Activated CD8-positive, alpha-beta memory T cell treated with anti-CD3 and anti-CD28 coated beads for 24 hours (primary cell): ENCODE data around the gene OGN.
"Not testable (repeated sequence)": the region's sequence is repeated elsewhere in the genome, so short reads cannot be mapped to it uniquely, and the experiment has no call there.

Experiments used
- DNase-seq: peaks from one replicate; pipeline ENCODE4 v3.0.0-alpha.2; 2020

Gene OGN, protein sequence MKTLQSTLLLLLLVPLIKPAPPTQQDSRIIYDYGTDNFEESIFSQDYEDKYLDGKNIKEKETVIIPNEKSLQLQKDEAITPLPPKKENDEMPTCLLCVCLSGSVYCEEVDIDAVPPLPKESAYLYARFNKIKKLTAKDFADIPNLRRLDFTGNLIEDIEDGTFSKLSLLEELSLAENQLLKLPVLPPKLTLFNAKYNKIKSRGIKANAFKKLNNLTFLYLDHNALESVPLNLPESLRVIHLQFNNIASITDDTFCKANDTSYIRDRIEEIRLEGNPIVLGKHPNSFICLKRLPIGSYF

DNA sequence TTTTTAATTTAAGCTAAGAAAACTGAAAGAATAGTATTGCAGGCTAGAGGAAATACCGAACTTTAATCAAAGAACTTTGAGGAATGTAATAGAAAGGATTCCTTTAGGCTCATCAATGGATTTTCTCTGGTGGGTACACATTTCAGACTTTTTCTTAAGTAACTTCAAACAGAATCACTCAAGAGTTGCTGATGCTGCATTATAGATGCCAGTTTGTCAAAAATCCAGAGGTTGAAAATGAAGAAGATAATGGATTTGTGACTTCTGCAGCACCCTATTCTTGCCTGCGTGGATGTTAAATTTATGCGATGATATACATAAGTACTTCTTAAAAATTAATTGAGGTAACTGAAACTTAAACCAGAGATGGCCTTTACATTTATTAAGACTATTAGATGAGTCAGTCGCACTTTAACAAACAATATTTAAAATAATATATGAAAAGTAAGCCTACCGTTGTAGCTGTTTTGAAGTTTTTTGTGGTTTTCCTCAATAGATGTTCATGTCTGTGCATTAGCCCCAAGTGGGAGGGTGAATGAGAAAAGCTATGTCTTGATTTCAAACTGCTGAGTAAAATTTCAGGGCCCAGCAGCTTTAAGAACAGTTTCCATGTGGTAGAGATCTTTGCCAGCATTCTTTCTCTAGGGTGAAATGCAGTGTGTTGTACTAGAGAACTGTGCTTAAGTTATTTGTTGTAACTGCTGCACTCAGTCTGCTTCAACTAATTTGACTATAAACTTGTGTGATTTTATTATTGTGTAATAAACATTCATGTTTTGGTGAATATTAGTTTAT lies at the start of gene OGN:
Gene OGN (minus strand): TSS at position 537 of the 795 bp plus-strand sequence. CDS start 1,171 bp downstream, outside the sequence.
- DNase-seq = no peak

DNA sequence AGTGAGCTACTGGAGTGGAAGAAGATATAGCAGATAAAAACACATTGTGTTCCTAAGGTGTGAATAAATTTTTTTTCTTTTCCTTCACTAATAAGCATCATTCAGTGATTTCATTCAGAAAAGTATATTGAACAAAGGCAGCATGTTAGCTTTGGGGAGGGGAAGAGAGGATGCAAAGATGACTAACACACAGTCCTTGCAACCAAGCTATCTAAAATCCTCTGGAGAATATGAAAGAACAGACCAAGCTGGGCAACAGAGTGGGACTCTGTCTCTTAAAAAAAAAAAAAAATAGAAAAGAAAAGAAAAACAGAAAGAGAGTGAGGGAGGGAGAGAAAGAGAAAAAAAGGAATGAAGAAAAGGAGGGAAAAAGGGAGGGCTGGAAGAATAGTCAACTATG lies 42.2 kb upstream of the OGN start:
- DNase-seq = no peak

DNA sequence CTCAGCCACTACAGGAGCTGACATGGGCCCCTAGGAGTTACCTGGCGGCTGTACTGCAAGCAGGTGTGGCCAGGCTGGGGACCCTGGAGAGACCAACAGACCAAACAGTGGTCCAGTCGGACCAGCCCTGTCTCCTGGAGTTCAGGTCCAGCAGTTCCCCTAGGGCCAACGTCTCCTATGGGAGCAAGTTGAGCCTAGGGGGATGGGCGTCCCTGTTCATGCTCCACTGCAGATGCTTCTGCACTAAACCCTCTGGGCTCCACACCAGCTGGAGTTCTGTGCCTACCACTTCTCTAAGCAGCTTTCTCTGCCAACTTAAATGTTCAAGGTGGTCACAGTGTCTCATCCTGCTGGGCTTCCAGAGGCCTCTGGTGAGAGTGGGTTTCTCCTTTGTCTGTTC lies 40.5 kb upstream of the OGN start:
- no peak for DNase-seq

DNA sequence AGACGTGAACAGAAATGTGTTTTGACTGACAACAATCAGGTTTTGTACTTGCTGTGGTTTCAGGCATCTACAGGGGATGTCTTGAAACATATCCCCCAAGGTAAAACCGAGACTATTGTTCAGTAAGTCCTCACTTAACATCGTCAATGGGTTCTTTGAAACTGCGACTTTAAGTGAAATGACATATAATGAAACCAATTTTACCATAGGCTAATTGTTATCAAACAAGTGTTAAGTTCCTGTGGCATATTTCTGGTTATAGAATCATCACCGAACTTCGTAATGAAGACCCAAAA lies 36.3 kb upstream of the OGN start:
- DNase-seq = no peak

DNA sequence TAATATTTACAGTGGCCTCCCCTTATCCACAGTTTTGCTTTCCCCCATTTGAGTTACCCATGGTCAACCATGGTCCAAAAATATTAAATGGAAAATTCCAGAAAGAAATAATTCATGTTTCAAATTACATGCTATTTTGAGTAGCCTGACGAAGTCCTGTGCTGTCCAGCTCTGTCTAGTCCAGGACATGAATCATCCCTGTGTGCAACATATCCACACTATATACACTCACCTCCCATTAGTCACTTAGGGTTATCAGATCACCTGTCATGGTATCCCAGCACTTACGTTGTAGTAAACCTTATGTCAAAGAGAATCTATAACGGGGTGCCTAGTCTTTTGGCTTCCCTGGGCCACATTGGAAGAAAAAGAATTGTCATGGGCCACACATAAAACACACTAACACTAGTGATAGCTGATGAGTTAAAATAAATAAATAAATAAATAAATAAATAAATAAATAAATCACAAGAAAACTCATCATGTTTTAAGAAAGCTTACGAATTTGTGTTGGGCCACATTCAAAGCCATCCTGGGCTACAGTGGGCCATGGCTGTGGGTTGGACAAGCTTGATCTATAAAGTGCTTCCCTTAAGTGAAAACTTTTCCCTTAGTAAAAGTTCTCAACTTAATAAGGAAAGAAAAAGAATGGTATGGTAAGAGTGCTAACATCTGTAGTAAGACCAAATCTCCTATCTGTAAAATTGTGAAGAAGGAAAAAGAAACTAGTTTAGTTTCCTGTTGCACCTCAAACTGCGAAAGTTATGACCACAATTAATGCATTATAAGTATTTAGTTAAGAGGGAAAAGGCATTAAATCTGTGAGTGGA lies 35.8 kb upstream of the OGN start:
- no peak for DNase-seq

DNA sequence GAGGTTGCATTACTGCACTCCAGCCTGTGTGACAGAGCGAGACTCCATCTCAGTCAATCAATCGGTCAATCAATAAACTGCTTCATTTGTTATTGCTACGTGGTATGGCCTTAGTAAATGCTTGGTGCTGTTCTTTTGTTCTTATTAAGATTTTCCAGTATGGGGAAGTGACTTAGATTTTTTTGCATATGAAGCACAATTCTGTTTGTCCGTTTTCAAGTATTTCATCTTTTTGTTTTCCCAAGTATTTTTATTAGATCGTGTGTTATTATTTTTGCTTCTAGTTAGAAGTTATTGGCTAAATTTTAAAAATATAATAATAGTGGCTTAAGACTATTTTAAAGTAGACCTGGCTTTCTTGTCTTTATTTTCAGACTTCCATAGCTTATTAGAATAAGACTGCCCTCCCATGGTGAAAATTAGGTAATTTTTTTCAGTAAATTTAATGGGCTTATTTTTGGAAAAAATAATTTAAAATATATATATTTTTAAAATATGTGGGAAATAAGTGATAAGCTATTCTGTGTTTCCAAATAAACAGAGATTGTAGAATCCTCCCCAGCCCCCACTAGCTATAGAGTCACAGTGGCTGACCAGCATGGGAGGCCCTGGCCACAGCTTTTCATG lies 34.6 kb upstream of the OGN start:
- DNase-seq = no peak

DNA sequence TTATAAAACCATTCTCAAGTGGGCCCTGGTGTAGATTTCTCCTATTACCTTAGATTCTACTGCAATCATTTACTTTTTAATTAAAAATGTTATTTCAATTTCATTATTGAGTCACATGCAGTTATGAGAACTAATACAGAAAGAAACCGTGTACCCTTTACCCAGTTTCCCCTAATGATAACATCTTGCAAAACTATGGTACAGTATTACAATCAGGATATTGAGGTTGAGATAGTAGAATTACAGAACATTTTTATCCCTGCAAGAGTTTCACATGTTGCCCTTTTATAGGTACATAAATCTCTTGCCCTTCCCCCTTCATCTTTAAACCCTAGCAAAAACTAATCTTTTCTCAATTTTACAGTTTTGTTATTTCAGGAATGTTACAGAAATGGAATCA lies 30.9 kb upstream of the OGN start:
- no peak for DNase-seq

DNA sequence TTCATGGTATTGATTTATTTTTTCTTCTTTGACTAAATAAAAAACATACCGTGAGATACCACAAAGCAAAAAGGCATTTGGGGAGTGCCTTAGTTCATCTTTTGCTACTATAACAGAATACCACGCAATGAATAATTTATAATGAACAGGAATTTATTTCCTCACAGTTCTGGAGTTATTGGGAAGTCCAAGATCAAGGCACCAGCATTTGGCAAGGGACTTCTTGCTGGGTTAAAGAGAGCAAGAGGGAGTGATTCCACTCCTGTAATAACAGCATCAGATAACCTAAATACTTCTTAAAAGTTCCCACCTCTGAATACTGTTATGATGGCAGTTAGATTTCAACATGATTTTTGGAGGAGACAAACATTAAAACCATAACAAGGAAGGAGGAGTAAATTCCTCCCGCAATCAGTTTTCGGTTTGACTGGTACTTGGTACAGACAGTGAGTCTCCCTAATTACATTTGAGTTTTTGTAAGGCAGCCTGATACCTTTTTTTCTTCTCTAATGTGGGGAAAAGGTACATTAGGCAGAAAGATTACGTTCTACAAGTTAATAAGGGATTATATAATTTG lies 28.7 kb upstream of the OGN start:
- no peak for DNase-seq

DNA sequence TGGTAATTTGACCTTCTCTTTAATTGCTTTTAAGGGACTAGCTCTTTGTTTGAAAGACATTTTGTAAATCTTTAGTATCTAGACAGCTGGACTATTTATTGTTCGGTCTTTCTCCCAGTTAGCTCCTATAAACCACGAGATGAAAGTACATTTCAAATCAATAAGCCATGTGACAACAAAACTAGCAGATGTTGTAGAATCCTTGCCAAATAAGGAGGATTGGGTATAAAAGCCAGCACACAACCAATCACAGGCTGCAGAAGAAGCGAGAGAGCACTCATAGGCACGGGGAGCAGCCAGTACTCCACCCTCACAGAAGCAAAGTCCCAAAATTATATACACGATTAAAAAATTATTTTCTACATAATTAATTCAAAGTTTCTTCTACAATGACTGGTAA lies 28.0 kb upstream of the OGN start:
- DNase-seq = no peak

DNA sequence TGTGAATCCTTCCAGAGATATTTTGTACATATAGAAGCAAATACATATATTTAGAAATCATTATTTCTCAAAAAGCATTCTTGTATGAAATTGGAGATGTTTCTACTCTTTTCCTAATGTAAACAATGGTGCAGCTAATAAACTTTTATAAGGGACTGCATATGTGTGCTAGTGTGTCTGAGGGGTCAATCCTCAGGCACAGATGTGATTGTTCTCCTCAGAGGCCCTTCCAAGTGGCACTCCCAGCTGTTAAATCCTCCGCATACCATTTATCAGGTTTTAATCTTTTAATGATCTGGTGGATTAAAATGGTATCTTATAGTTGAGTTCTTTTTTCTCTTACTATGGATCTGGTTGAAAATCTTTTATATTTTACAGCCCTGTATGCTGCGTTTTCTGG lies 25.5 kb upstream of the OGN start:
- DNase-seq = no peak

DNA sequence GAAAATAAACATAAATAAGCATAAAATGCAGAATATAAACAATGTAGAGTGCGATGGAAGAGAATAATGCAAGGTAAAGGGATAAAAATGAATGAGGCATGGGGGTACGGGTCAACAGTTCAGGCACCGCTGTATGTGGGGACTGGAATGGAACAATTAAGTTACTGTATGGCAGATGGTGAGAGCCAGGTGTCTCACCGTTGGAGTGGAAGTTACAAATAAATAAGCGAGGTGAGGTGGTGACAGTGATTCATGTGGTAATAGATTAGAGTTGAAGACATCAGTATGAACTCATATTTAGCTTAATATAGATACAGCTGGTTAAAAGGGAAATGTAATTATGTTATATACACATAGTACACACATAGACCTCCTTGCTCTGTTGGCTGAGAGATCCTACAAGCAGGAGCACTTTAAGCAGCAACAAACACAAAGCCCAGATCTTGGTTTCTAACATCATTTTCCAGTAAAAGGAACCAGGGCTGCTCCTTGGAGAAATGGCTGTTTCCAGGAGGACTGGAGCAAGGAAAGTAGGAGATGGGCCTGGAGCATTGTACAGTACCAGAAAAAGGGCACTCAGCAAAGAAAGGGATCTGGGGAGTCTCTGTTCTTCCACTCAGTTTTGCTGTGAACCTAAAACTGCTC lies 22.2 kb upstream of the OGN start:
- no peak for DNase-seq

DNA sequence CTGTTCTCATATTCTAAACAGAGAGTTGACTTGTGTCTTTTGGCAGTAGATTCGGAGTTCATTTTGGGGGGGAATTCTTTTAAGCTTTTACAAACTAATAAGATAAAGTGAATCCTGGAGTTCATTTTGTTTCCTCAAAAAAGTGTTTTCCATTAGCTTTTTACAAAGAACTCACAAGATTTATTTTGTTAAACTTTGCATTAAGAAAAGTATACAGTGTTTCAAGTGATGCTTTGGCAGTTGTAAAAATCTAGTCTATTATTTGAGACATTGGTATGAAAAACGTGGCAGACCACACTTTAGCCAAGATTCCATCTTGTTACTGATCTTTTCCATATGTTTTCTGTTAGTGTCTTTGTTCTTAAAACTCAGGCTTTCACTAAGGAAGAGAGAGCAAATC lies 21.1 kb upstream of the OGN start:
- DNase-seq = no peak

DNA sequence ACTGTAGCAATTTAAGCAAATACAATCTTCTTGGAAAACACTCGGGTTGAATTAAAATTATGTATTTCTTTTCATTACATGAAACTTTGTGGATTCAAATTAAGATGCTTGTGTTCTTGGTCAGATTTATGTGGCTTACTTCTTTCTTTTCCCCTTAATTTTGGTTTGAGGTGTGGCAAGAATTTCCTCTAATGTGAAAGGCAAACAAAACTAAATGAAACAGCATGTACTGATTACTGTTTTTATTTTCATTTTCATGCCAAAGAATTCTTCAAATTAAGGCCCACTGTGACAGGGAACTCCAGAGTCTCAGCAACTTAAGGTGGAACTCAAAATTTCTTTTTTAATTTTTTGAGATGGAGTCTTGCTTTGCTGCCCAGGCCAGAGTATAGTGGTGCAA lies 20.0 kb upstream of the OGN start, which contains the start of gene OMD:
Gene OMD (minus strand): TSS at position 132 of the 400 bp plus-strand sequence. CDS start 6,913 bp downstream, outside the sequence.
- DNase-seq = no peak

DNA sequence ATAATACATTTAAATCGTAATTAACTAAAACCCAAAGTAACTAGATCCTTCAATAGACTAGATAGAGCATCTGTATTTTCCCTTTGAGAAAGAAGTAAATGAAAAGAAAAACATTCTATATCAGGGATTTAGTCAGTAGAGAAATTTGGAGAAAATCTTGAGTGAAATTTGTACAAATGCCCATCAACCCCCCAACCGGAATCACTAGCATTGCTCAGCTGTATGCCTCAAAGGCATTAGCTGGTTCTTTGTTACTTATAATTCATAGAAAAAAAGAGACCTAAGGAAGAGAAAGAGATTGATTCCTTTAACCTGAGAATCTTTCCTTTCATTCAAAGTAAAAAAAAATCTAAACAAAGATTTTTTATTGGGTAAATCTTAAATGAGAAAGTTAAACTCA lies 19.2 kb upstream of the OGN start:
- DNase-seq = no peak

DNA sequence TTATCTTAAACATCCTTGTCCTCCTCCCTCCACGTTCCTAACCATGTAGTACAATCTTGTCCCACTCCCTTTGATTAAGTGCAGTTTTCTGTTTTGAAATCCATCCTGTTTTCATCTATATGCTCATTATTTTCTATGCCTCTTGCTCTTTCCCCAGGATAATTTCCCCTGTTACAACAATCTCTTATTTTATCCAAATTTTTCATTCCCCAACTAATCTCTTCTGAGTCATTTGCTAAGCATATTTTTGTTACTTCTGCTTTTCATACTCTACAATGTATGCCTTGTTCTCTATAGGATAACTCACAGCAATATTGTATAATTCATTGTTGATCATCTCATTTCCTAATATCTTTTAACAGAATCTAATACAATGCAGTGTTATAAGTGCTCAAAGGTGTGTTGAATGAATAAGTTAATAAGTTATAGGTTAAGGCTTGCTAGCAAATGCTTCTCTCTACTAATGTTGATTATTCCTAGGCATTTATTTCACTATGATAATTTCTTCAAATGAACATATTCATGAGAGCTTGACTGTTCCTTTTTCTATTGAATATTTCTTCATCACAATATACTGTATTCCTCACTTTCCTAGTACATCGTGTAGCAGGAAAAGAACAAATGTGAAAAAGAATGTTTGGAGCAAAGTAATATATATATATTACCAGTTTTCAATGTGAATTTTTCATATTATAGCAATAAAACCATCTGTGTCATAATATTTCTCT lies 18.4 kb upstream of the OGN start:
- DNase-seq = no peak

DNA sequence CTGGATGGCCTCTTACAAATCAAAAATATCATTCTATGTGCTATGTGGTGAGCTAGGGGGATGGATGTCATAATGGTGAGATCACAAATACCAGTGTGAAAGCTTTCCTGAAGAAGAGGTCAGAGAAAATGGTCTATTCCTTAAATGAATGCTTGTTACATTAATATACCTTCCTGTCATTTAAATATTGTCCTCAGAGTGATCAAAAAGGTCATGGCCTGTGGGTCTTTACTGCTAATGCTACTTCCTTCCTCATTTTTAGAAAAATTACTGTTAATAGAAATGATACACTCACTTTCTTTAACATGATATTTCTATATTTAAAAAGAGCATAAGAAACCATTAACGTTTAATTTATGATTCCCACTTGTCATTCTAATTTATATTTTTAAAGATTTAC lies 10.2 kb upstream of the OGN start:
- DNase-seq = no peak

DNA sequence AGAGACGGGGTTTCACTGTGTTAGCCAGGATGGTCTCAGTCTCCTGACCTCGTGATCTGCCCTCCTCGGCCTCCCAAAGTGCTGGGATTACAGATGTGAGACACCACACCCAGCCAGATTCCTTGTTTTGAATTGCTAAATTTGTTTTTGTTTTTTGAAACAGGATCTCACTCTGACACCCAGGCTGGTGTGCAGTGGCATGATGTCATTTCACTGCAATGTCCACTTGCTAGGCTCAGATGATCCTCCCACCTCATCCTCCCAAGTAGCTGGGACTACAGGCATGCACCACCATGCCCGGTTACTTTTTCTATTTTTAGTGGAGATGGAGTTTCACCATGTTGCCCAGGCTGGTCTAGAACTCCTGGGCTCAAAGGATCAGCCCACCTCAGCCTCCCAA lies 6.8 kb upstream of the OGN start:
- DNase-seq = not testable (repeated sequence)

DNA sequence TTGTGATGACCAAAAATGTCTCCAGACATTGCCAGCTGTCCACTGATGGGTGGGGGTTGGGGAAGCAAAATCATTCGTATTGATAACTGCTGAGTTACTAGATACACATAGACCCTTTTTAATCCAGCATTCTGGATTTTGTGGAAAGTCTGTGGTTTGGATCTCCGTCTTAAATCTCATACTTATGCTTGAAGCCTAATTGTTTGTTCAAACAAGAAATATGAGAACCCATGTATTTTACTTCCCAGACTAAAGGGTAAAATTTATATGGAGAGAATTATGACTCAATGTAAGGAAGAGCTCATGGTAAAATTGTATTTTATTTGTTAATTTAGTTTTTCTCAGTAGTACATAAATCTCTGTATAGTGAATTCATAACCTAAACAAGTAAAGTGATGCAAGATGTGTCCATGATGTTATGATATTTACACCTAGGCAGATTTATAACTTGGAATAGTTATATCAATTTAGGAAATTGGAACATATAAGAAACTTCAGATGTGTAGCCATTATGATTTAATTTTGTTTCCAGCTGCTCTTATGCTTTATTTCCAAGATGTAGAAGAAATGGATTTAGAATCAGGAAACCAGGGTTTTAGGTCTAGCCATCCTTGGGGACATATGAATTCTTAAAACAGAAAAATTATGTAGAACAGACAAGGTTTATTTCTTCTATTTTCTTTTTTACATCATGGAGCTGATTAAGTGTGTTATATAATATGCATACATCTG lies 4.5 kb upstream of the OGN start:
- no peak for DNase-seq

DNA sequence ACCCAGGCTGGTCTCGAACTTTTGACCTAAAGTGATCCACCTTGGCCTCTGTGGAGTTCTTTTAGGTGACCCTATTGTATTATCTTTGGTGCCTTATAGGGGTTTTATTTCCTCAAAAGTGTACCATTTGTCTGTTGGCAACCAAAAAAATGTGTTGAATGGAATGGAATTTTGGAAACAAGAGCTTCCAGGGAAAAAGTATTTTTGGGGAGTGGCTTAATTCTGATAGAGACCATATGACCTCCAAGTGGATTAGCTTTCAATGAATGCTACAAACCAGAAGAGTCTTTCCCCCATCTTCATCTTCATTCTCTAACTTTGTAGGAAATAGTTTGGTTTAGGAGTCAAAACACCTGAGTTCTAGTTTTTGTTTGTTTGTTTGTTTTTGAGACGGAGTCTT lies 3.4 kb upstream of the OGN start:
- DNase-seq = no peak

DNA sequence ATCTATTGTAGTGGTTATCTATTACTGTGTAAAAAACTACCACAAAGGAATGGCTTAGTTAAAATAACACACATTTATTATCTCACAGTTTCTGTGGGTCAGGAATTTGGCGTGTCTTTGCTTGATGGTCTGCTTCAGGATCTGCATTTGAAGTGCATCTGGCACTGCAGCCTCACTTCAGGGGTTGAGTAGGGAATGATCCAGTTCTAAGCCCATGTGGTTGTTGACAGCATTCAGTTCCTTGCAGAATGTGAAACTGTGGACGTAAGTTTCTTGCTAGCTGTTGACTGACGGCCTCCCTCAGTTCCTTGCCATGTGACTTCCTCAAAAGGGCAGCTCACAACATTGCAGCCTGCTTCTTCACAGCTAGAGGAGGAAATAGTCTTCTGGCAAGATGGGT lies 2.1 kb upstream of the OGN start:
- no peak for DNase-seq

DNA sequence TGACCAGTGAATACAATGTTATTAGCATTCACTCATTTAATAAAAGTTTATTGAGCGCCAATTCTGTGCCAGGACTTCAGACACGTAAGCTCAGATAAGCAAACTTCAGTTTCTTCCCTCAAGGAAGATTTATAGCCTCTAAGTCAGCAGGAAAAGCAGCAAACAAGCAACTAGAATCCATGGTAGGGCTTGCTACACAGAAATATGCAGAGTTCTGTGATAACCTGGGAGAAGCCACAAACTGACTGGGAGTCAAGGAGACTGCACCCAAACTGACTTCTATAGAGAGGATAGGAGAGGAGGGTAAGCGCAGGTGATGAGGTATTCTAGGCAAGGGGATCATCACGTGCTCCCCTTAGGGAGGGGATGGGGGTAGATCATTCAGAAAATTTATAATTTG lies 1.4 kb upstream of the OGN start:
- no peak for DNase-seq
